ENCODE results near the gene CSF3R. TPM values are rescaled to one million over a fixed set of nuclear protein-coding genes. Genes with fewer than 3 reads are reported as not detected.
A peak's percentile ranks its signal among the peaks of the same experiment; 100 is the strongest.
"Not testable (repeated sequence)": the region's sequence is repeated elsewhere in the genome, so short reads cannot be mapped to it uniquely, and the experiment has no call there.

The CSF3R gene
- total and polyA plus RNA-seq, 4 donors: 129 to 705 (median 207) TPM

- Histone ChIP-seq H3K4me1 (ENCODE audit: control insufficient read depth in 5 of 5, insufficient read depth in 5 of 5, low read length in 5 of 5) (no peaks in the 10 kb centered on the region), H3K27me3 (ENCODE audit: control insufficient read depth in 3 of 3, insufficient read depth in 3 of 3, low read length in 2 of 3) (peaks cover 0 to 12% (median 3%) of the 10 kb centered on the region in 3 donors), H3K9me3 (ENCODE audit: control insufficient read depth in 4 of 4, insufficient read depth in 3 of 4, low read length in 3 of 4) (no peaks in the 10 kb centered on the region), H3K9ac (ENCODE audit: insufficient read depth in 1 of 2, low read length in 2 of 2) (no peak overlapping the region), H3K36me3 (ENCODE audit: control insufficient read depth in 4 of 4, insufficient read depth in 4 of 4, low read length in 4 of 4) (no peaks in the 10 kb centered on the region), H3K4me3 (no peak overlapping the region), H3K27ac (ENCODE audit: low read depth in 1 of 2, low read length in 1 of 2) (no peak overlapping the region)
- 91 to 95% methylated on average over 9 of the region's 9 CpGs for WGBS, 2 donors
- no peak for DNase-seq
- no peak for ATAC-seq (ENCODE audit: insufficient read depth, low FRiP score)
- no peak for TF ChIP-seq CTCF (IDR thresholded peaks at IDR 0.05; ENCODE audit: control extremely low read depth, extremely low read depth)
Measured at GRCh38 chr1:36493524-36493923, 10.8 kb upstream of the CSF3R start.

DNA sequence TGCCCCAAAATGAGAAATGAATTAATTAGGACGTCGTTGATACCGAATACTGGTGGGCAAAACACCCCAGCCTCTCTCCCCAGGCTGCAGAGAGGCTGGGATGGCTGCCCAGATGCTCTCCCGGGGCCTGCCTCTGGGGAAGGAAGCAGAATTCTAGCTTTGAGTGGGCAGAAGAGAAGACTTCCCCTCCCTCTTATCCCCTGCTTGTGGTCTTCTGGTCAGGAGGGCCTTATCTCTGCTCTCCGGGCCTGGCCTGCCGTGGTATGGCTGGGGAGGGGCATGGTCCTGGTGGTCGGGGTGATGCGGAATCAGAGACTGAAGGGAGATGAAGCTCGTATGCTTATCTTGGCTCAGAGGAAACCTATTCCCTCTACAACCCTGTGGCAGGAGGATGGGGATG is 9.8 kb upstream of the CSF3R start:
- H3K9ac ChIP-seq (ENCODE audit: insufficient read depth in 1 of 2, low read length in 2 of 2): no peak overlapping the region
- H3K4me1 ChIP-seq (ENCODE audit: control insufficient read depth in 5 of 5, insufficient read depth in 5 of 5, low read length in 5 of 5): peaks cover 0 to 2% (median 0%) of the 10 kb centered on the region in 5 donors
- no peaks in the 10 kb centered on the region for H3K9me3 ChIP-seq (ENCODE audit: control insufficient read depth in 4 of 4, insufficient read depth in 3 of 4, low read length in 3 of 4)
- 18 to 41% methylated on average over 9 of the region's 9 CpGs for WGBS, 2 donors
- DNase-seq: no peak
- H3K4me3 ChIP-seq: no peak overlapping the region
- no peak for TF ChIP-seq CTCF (IDR thresholded peaks at IDR 0.05; ENCODE audit: control extremely low read depth, extremely low read depth)
- peaks cover 0 to 7% (median 3%) of the 10 kb centered on the region in 3 donors for H3K27me3 ChIP-seq (ENCODE audit: control insufficient read depth in 3 of 3, insufficient read depth in 3 of 3, low read length in 2 of 3)
- H3K36me3 ChIP-seq (ENCODE audit: control insufficient read depth in 4 of 4, insufficient read depth in 4 of 4, low read length in 4 of 4): no peaks in the 10 kb centered on the region
- H3K27ac ChIP-seq (ENCODE audit: low read depth in 1 of 2, low read length in 1 of 2): no peak overlapping the region
- no peak for ATAC-seq (ENCODE audit: insufficient read depth, low FRiP score)

DNA sequence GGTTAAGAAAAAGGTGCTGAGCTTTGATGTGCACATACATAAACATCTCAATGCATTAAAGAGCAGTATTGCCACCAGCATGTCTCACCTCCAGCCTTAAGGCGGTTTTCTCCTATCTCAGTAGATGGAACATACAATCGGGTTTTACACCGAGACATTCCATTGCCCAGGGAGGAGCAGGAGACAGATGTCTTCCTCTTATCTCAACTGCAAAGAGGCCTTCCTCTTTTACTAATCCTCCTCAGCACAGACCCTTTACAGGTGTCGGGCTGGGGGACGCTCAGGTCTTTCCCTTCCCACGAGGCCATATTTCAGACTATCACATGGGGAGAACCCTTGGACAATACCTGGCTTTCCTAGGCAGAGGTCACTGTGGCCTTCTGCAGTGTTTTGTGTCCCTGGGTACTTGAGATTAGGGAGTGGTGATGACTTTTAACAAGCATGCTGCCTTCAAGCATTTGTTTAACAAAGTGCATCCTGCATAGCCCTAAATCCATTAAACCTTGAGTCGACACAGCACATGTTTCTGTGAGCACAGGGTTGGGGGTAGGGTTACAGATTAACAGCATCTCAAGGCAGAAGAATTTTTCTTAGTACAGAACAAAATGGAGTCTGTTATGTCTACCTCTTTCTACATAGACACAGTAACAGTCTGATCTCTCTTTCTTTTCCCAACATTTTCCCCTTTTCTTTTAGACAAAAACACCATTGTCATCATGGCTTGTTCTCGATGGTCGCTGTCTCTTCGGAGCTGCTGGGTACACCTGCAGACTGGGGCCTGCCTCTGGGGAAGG is 6.7 kb upstream of the CSF3R start:
- not testable (repeated sequence) for H3K4me1 ChIP-seq (ENCODE audit: control insufficient read depth in 5 of 5, insufficient read depth in 5 of 5, low read length in 5 of 5); H3K4me3 ChIP-seq; H3K36me3 ChIP-seq (ENCODE audit: control insufficient read depth in 4 of 4, insufficient read depth in 4 of 4, low read length in 4 of 4); H3K9ac ChIP-seq (ENCODE audit: insufficient read depth in 1 of 2, low read length in 2 of 2); H3K9me3 ChIP-seq (ENCODE audit: control insufficient read depth in 4 of 4, insufficient read depth in 3 of 4, low read length in 3 of 4); H3K27me3 ChIP-seq (ENCODE audit: control insufficient read depth in 3 of 3, insufficient read depth in 3 of 3, low read length in 2 of 3); ATAC-seq (ENCODE audit: insufficient read depth, low FRiP score); H3K27ac ChIP-seq (ENCODE audit: low read depth in 1 of 2, low read length in 1 of 2); DNase-seq
- WGBS, 2 donors: 54% methylated on average over 10 of the region's 10 CpGs

- no peak overlapping the region for H3K9ac ChIP-seq (ENCODE audit: insufficient read depth in 1 of 2, low read length in 2 of 2)
- H3K4me1 ChIP-seq (ENCODE audit: control insufficient read depth in 5 of 5, insufficient read depth in 5 of 5, low read length in 5 of 5): peaks cover 0 to 4% (median 2%) of the 10 kb centered on the region in 5 donors
- no peak overlapping the region for H3K4me3 ChIP-seq
- 87 to 88% methylated on average over 3 of the region's 3 CpGs for WGBS, 2 donors
- no peak for DNase-seq
- peak overlapping the region in 1 of 2 donors; percentile 72 for H3K27ac ChIP-seq (ENCODE audit: low read depth in 1 of 2, low read length in 1 of 2)
- no peaks in the 10 kb centered on the region for H3K36me3 ChIP-seq (ENCODE audit: control insufficient read depth in 4 of 4, insufficient read depth in 4 of 4, low read length in 4 of 4)
- H3K9me3 ChIP-seq (ENCODE audit: control insufficient read depth in 4 of 4, insufficient read depth in 3 of 4, low read length in 3 of 4): no peaks in the 10 kb centered on the region
- no peaks in the 10 kb centered on the region for H3K27me3 ChIP-seq (ENCODE audit: control insufficient read depth in 3 of 3, insufficient read depth in 3 of 3, low read length in 2 of 3)
- ATAC-seq (ENCODE audit: insufficient read depth, low FRiP score): no peak
- TF ChIP-seq CTCF (IDR thresholded peaks at IDR 0.05; ENCODE audit: control extremely low read depth, extremely low read depth): no peak
Measured at GRCh38 chr1:36487906-36488305, 5.2 kb upstream of the CSF3R start.

- DNase-seq; H3K27me3 ChIP-seq (ENCODE audit: control insufficient read depth in 3 of 3, insufficient read depth in 3 of 3, low read length in 2 of 3); H3K4me3 ChIP-seq; H3K9me3 ChIP-seq (ENCODE audit: control insufficient read depth in 4 of 4, insufficient read depth in 3 of 4, low read length in 3 of 4); H3K36me3 ChIP-seq (ENCODE audit: control insufficient read depth in 4 of 4, insufficient read depth in 4 of 4, low read length in 4 of 4); H3K4me1 ChIP-seq (ENCODE audit: control insufficient read depth in 5 of 5, insufficient read depth in 5 of 5, low read length in 5 of 5); ATAC-seq (ENCODE audit: insufficient read depth, low FRiP score); H3K9ac ChIP-seq (ENCODE audit: insufficient read depth in 1 of 2, low read length in 2 of 2): not testable (repeated sequence)
- peak overlapping the region in 1 of 2 donors; percentile 78 for H3K27ac ChIP-seq (ENCODE audit: low read depth in 1 of 2, low read length in 1 of 2)
- 76 to 80% methylated on average over 9 of the region's 9 CpGs for WGBS, 2 donors
Measured at GRCh38 chr1:36487336-36487725, 4.6 kb upstream of the CSF3R start.
